ENCODE data around the gene NLRP6. TPM values are rescaled to one million over a fixed set of nuclear protein-coding genes. Genes with fewer than 3 reads are reported as not detected.
A peak's percentile ranks its signal among the peaks of the same experiment; 100 is the strongest.

The NLRP6 gene
- total RNA-seq, 4 donors from 2014 or later, result 0.13 to 0.73 (median 0.28) TPM

DNA sequence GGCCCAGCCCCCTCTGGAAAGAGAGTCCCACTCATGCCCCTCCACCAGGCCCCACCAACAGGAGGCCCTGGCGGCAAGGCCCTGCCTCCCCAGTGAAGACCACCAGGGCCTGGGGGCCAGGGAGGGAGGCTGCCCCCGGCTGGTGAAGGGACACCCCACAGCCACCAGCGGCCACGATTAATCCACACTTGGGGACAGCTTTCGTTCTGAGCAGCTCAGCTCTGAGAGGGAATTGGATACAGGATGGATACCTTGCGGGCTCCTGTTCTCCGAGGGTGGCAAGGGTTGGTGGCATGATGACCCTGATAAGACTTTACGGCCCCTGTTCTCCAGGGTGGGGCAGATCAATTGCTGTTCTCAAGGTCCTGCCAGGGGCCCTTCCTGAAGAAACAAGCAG is 6.9 kb upstream of the NLRP6 start:
- intact Hi-C loops (cut with DNase I), result no loop called here
- no peak for DNase-seq
- Histone ChIP-seq H3K9me3 (no peaks in the 10 kb centered on the region), H3K36me3 (no peaks in the 10 kb centered on the region), H3K27me3 (no peaks in the 10 kb centered on the region), H3K27ac (no peak overlapping the region), H3K4me1 (no peaks in the 10 kb centered on the region), H3K4me3 (replicated peaks in 1 of 3) (no peak overlapping the region)
- TF ChIP-seq POLR2A (IDR thresholded peaks at IDR 0.05), result no peak
- TF ChIP-seq, protein P1, sequence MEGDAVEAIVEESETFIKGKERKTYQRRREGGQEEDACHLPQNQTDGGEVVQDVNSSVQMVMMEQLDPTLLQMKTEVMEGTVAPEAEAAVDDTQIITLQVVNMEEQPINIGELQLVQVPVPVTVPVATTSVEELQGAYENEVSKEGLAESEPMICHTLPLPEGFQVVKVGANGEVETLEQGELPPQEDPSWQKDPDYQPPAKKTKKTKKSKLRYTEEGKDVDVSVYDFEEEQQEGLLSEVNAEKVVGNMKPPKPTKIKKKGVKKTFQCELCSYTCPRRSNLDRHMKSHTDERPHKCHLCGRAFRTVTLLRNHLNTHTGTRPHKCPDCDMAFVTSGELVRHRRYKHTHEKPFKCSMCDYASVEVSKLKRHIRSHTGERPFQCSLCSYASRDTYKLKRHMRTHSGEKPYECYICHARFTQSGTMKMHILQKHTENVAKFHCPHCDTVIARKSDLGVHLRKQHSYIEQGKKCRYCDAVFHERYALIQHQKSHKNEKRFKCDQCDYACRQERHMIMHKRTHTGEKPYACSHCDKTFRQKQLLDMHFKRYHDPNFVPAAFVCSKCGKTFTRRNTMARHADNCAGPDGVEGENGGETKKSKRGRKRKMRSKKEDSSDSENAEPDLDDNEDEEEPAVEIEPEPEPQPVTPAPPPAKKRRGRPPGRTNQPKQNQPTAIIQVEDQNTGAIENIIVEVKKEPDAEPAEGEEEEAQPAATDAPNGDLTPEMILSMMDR (IDR thresholded peaks at IDR 0.05), result no peak
- WGBS, 2 donors, result 89 to 94% methylated on average over 5 to 8 of the region's 8 CpGs

DNA sequence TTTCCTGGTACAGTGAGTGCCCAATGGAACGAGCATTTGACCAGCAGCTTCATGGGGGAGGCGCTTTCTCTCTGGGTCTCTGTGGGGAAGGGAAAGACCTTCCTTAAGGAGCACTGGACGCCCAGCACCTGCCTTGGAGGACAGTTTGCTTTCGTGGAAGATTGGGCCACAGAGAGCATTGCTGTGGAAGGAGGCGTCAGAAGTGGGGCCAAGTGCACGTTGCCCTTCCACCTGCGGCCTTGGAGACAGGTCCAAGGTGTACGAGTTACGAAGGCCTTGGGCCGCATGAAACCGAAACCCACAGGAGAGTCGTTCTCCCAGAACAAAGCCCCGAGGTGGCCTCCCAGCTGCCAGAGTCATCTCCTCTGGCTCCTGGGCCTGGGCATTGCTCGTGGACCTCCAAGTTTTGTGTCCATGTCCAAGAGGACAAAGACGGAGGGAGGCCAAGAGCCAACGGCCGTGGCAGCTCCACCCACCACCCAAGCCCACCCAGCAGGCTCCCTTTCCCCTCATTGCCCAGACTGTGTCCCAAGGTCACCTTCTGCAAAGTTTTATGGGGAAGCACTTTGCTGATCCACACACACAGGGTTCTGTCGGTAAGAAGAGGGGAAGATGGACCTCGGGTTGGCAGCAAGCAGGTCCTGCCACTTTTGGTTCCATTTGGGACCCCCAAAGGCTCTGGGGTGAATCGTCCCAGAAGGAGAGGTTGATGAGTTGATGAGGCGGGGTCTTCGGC is 5.8 kb upstream of the NLRP6 start:
- intact Hi-C loops (cut with DNase I), result no loop called here
- WGBS, 2 donors, result 84 to 86% methylated on average over 13 to 22 of the region's 22 CpGs
- no peak for DNase-seq
- H3K9me3 ChIP-seq, result no peaks in the 10 kb centered on the region
- no peaks in the 10 kb centered on the region for H3K27me3 ChIP-seq
- TF ChIP-seq, protein P1 (IDR thresholded peaks at IDR 0.05), result no peak
- no peak for TF ChIP-seq POLR2A (IDR thresholded peaks at IDR 0.05)
- no peak overlapping the region for H3K4me3 ChIP-seq (replicated peaks in 1 of 3)
- H3K36me3 ChIP-seq, result no peaks in the 10 kb centered on the region
- no peaks in the 10 kb centered on the region for H3K4me1 ChIP-seq
- no peak overlapping the region for H3K27ac ChIP-seq

DNA sequence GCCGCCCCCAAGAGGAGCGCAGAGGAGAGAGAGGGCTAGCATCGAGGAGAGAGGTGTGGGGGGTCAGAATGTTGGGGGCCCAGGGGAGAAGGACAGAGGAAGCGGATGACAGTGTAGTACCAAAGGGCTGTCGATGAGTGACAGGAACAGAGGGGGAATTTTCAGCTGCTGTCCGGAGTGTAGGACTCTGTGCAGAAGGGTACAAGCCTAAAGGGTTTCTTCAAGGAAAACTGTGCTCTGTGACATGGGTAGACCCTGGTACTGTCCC is 5.3 kb upstream of the NLRP6 start:
- Histone ChIP-seq H3K27ac (no peak overlapping the region), H3K36me3 (no peaks in the 10 kb centered on the region), H3K4me3 (replicated peaks in 1 of 3) (no peak overlapping the region), H3K4me1 (no peaks in the 10 kb centered on the region), H3K27me3 (no peaks in the 10 kb centered on the region), H3K9me3 (no peaks in the 10 kb centered on the region)
- 84 to 86% methylated on average over 6 of the region's 6 CpGs for WGBS, 2 donors
- intact Hi-C loops (cut with DNase I), result no loop called here
- no peak for TF ChIP-seq POLR2A (IDR thresholded peaks at IDR 0.05)
- TF ChIP-seq, protein P1 (IDR thresholded peaks at IDR 0.05), result no peak
- DNase-seq, result no peak

DNA sequence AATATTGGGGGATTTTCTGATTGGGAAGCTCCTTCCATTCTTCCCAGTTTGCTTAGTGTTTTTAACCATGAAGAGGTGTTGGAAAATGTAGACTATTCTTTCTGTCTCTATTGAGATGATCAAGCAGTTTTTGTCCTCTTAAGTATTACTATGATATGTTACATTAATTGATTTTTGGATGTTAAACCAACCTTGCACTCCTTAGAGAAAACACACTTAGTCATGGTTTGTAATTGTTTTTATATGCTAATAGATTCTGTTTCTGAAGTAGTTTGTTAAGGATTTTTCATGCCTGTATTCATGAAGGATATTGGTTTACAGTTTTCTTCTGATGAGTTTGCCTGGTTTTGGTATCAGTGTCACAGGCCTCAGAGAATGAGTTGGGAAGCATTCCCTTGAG is 2.0 kb upstream of the NLRP6 start:
- no peak for DNase-seq
- Histone ChIP-seq H3K4me3 (replicated peaks in 1 of 3) (no peak overlapping the region), H3K4me1 (peaks cover 4 to 24% of the 10 kb centered on the region in 2 donors), H3K27ac (no peak overlapping the region), H3K36me3 (no peaks in the 10 kb centered on the region), H3K9me3 (no peaks in the 10 kb centered on the region), H3K27me3 (peaks cover 23% of the 10 kb centered on the region)
- intact Hi-C loops (cut with DNase I), result no loop called here
- no peak for TF ChIP-seq POLR2A (IDR thresholded peaks at IDR 0.05)
- TF ChIP-seq, protein P1 (IDR thresholded peaks at IDR 0.05), result no peak

DNA sequence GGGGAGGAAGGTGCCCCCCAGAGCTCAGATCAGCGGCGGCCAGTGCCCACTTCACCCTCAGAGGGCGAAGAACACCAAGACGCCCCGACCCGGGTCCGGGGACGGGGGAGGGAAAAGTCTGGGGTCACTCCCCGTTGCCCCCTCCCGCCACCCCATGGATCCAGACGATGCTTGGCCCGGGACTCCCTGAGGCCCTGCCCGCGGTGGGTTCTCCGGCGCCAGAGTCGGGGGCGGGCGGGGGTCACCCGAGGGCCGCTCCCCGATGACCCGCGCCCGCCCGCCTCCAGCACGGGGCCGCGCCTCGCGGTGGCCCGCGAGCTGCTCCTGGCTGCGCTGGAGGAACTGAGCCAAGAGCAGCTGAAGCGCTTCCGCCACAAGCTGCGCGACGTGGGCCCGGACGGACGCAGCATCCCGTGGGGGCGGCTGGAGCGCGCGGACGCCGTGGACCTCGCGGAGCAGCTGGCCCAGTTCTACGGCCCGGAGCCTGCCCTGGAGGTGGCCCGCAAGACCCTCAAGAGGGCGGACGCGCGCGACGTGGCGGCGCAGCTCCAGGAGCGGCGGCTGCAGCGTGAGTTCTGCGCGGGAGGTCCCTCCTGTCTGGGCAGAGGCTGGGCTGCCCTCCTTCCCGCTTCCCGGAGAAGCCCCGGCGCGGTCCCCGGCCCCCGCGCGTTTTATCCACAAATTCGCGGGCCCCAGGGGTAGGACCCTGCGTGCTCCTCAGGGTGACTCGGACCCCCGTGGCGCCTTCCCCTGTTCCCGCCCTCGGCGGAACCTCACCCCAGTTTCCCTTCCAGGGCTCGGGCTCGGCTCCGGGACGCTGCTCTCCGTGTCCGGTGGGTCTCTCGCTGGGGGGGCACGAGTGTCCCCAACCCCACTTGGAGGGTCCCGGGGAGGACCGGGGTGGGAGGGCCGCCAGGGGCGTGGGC is 1.1 kb downstream of the NLRP6 start:
- Histone ChIP-seq H3K4me3 (replicated peaks in 1 of 3) (no peak overlapping the region), H3K27ac (no peak overlapping the region), H3K36me3 (no peaks in the 10 kb centered on the region), H3K27me3 (peaks cover 28% of the 10 kb centered on the region), H3K9me3 (no peaks in the 10 kb centered on the region), H3K4me1 (peaks cover 5 to 25% of the 10 kb centered on the region in 2 donors)
- no peak for TF ChIP-seq POLR2A (IDR thresholded peaks at IDR 0.05)
- TF ChIP-seq, protein P1 (IDR thresholded peaks at IDR 0.05), result no peak
- peak in 1 of 2 donors; percentile 1 for DNase-seq
- intact Hi-C loops (cut with DNase I), result no loop called here
- WGBS, 2 donors, result 24 to 34% methylated on average over 14 to 33 of the region's 97 CpGs
